HepG2 (cell line): ENCODE data around the gene FANCD2OS. TPM values are rescaled to one million over a fixed set of nuclear protein-coding genes. Genes with fewer than 3 reads are reported as not detected.

Experiments
- ATAC-seq: fragments of 200-7000 bp; cut with Tn5 transposase; 3 replicates; pipeline ENCODE4 v1.9.1; 2020; ENCODE audit warnings: mild to moderate bottlenecking, moderate library complexity
- BruUV-seq: library from RNA; stranded (reverse); fragments of 400-500 nt; replicated peaks from 2 replicates; lab custom pipeline; 2021; lab: Mats Ljungman, UMichigan
- CTCF ChIA-PET: fragments of 300-600 bp; formaldehyde crosslinking; extraction: SDS; loops from one replicate; lab custom pipeline; 2021; ENCODE audit warnings: low total read pairs, inconsistent platforms, low intra/inter-chr PET ratio; lab: Yijun Ruan, JAX
- POLR2A ChIA-PET: fragments of 350-600 bp; sonication (Branson Sonifier 250); formaldehyde crosslinking; loops from one replicate; lab custom pipeline; 2020; ENCODE audit warnings: antibody characterized with exemption, inconsistent platforms; lab: Yijun Ruan, JAX
- DNase-seq: peaks from one replicate; pipeline ENCODE4 v3.0.0-alpha.2; 2015; ENCODE audit warnings: low spot score
- FAIRE-seq: peaks from 3 replicates; lab custom pipeline; 2011; peaks lifted over from hg19 to GRCh38; lab: Jason Lieb, UNC
- H2AFZ ChIP-seq: one replicate; pipeline ENCODE4 v1.6.1; 2011; ENCODE audit warnings: low read length, inconsistent platforms
- H3K27ac ChIP-seq: fragments of 300-600 bp; 3 replicates; pipeline ENCODE4 v1.8.0; 2011; ENCODE audit warnings: mixed run types, mild to moderate bottlenecking, mixed read lengths, low read length, inconsistent platforms; ENCODE audit not compliant: insufficient read depth; ENCODE audit errors: extremely low read length
- H3K27me3 ChIP-seq, 2 experiments: fragments of 200-600 bp in 1 of 2; 2 replicates in 1 of 2; 3 replicates in 1 of 2; pipeline versions ENCODE4 v1.6.0 to v1.8.0; 2011; ENCODE audit warnings: low read length in 2 of 2, mild to moderate bottlenecking in 2 of 2, moderate library complexity in 2 of 2, inconsistent platforms in 1 of 2; ENCODE audit not compliant: insufficient read depth in 2 of 2, control insufficient read depth in 1 of 2
- H3K36me3 ChIP-seq, 2 experiments: fragments of 200-600 bp in 1 of 2; replicated peaks in 1 of 2; 2 replicates in 1 of 2; 3 replicates in 1 of 2; pipeline versions ENCODE4 v1.5.1 to v1.8.0; 2011; ENCODE audit warnings: low read length in 2 of 2, inconsistent platforms in 1 of 2; ENCODE audit not compliant: insufficient read depth in 2 of 2, control insufficient read depth in 1 of 2
- H3K4me1 ChIP-seq: 2 replicates; pipeline ENCODE4 v1.5.1; 2012; ENCODE audit warnings: low read length, inconsistent platforms; ENCODE audit not compliant: insufficient read depth
- H3K4me2 ChIP-seq: 2 replicates; pipeline ENCODE4 v1.6.0; 2011; ENCODE audit warnings: low read depth, low read length, inconsistent platforms
- H3K4me3 ChIP-seq, 3 experiments: fragments of 200-600 bp in 1 of 3; sonication (generic), shearing (Covaris generic) in 1 of 3; replicated peaks in 1 of 3; 2 replicates each; pipeline ENCODE4 v1.5.1; 2011 to 2016; ENCODE audit warnings: low read length in 3 of 3, inconsistent platforms in 2 of 3, low read depth in 2 of 3, mild to moderate bottlenecking in 2 of 3, control low read depth in 1 of 3, mixed read lengths in 1 of 3; ENCODE audit not compliant: insufficient read depth in 1 of 3
- H3K79me2 ChIP-seq: one replicate; pipeline ENCODE4 v1.6.1; 2011; ENCODE audit warnings: low read length, inconsistent platforms; ENCODE audit not compliant: insufficient read depth
- H3K9ac ChIP-seq: 2 replicates; pipeline ENCODE4 v1.6.0; 2011; ENCODE audit warnings: mild to moderate bottlenecking, low read depth, low read length, inconsistent platforms; ENCODE audit not compliant: insufficient read depth
- H3K9me3 ChIP-seq: 2 replicates; pipeline ENCODE4 v1.5.1; 2012; ENCODE audit warnings: mild to moderate bottlenecking, low read length
- H4K20me1 ChIP-seq: 2 replicates; pipeline ENCODE4 v1.6.0; 2011; ENCODE audit warnings: inconsistent platforms, mild to moderate bottlenecking, low read length, moderate library complexity; ENCODE audit not compliant: insufficient read depth
- ARHGAP35 ChIP-seq: sonication (generic); formaldehyde crosslinking; IDR thresholded peaks from 2 replicates; pipeline ENCODE4 v1.9.0; 2022; ENCODE audit warnings: mild to moderate bottlenecking, inconsistent platforms, moderate library complexity, missing genetic modification reagents, borderline replicate concordance
- KAT2B ChIP-seq: fragments of 150-350 bp; IDR thresholded peaks from 2 replicates; pipeline ENCODE4 v1.6.1; 2014; ENCODE audit warnings: low read depth, low read length, borderline replicate concordance
- NPAS2 ChIP-seq: sonication (generic); formaldehyde crosslinking; IDR thresholded peaks from 2 replicates; pipeline ENCODE4 v1.8.0; 2022; ENCODE audit warnings: mild to moderate bottlenecking, missing genetic modification reagents, borderline replicate concordance
- NR3C1 ChIP-seq: sonication (generic); formaldehyde crosslinking; IDR thresholded peaks from 2 replicates; pipeline ENCODE4 v1.4.0; 2020; ENCODE audit warnings: missing genetic modification reagents
- RBM39 ChIP-seq: fragments of 200-400 bp; formaldehyde crosslinking; IDR thresholded peaks from one replicate; pipeline ENCODE4 v1.6.1; 2018; ENCODE audit warnings: antibody characterized with exemption, mild to moderate bottlenecking, low read depth, low read length; ENCODE audit not compliant: poor library complexity, severe bottlenecking
- SCMH1 ChIP-seq: sonication (generic); formaldehyde crosslinking; IDR thresholded peaks from 2 replicates; pipeline ENCODE4 v1.9.0; 2021; ENCODE audit warnings: missing genetic modification reagents, mild to moderate bottlenecking, borderline replicate concordance
- SMAD9 ChIP-seq: sonication (generic); formaldehyde crosslinking; IDR thresholded peaks from 2 replicates; pipeline ENCODE4 v1.5.1; 2020; ENCODE audit warnings: mild to moderate bottlenecking, missing genetic modification reagents
- SRSF9 ChIP-seq: fragments of 200-400 bp; formaldehyde crosslinking; IDR thresholded peaks from 2 replicates; pipeline ENCODE4 v1.6.1; 2018; ENCODE audit warnings: borderline replicate concordance, mild to moderate bottlenecking, low read depth, low read length; ENCODE audit not compliant: insufficient read depth, poor library complexity, severe bottlenecking
- ZBTB38 ChIP-seq: sonication (generic); formaldehyde crosslinking; IDR thresholded peaks from 2 replicates; pipeline ENCODE4 v1.5.1; 2020; ENCODE audit warnings: mild to moderate bottlenecking, missing genetic modification reagents
- ZNF12 ChIP-seq: sonication (generic); formaldehyde crosslinking; IDR thresholded peaks from 2 replicates; pipeline ENCODE4 v1.5.0; 2020; ENCODE audit warnings: missing genetic modification reagents
- ZNF331 ChIP-seq: sonication (generic); formaldehyde crosslinking; IDR thresholded peaks from 2 replicates; pipeline ENCODE4 v1.4.0; 2020; ENCODE audit warnings: missing genetic modification reagents
- ZNF546 ChIP-seq: sonication (generic); formaldehyde crosslinking; conservative IDR thresholded peaks from 2 replicates; pipeline ENCODE4 v1.8.1; 2023; ENCODE audit warnings: mild to moderate bottlenecking, missing genetic modification reagents
- ZNF589 ChIP-seq: sonication (generic); formaldehyde crosslinking; conservative IDR thresholded peaks from 2 replicates; pipeline ENCODE4 v1.8.0; 2022; ENCODE audit warnings: mild to moderate bottlenecking, moderate library complexity, missing genetic modification reagents
- ZNF768 ChIP-seq: sonication (generic); formaldehyde crosslinking; IDR thresholded peaks from 2 replicates; pipeline ENCODE4 v1.4.0; 2020; ENCODE audit warnings: missing genetic modification reagents
- ZNF773 ChIP-seq: sonication (generic); formaldehyde crosslinking; IDR thresholded peaks from 2 replicates; pipeline ENCODE4 v1.4.0; 2020; ENCODE audit warnings: missing genetic modification reagents, borderline replicate concordance
- ZNF781 ChIP-seq: sonication (generic); formaldehyde crosslinking; IDR thresholded peaks from 2 replicates; pipeline ENCODE4 v1.5.1; 2020; ENCODE audit warnings: borderline replicate concordance, mild to moderate bottlenecking, missing genetic modification reagents; ENCODE audit errors: not compliant biosample characterization
- WGBS: methylation state at CpG from one replicate; pipeline ENCODE4 v1.1.6; 2017; ENCODE audit warnings: low lambda C conversion rate; 5-methylcytosine and 5-hydroxymethylcytosine counted together
- in situ Hi-C: cut with HindIII; loops from 2 replicates; pipeline ENCODE4 v1.10.0; 2017; ENCODE audit warnings: low pct_unique_long_range_greater_than_20kb; ENCODE audit not compliant: extremely low pct_ligation_motif_present
- intact Hi-C: fragments of 100-400 bp; cut with micrococcal nuclease; formaldehyde crosslinking; loops from one replicate; pipeline ENCODE4 v1.10.0; 2022; ENCODE audit not compliant: unreplicated experiment
- polyA plus RNA-seq, 8 experiments: library from polyadenylated mRNA; depleted of rRNA in 3 of 8; stranded (reverse) in 7 of 8; unstranded in 1 of 8; fragments of >200 nt; fragmentation: Illumina TruSeq in 4 of 8; extraction: Trizol in 4 of 8; gene quantifications; 2 replicates each; pipeline versions ENCODE4 v1.2.1 to v1.2.3, GENCODE V29; 2011 to 2016; ENCODE audit warnings: low read depth in 4 of 8, missing spikeins in 1 of 8, mixed read lengths in 1 of 8; ENCODE audit not compliant: insufficient read depth in 1 of 8
- total RNA-seq, 5 experiments: library from RNA; depleted of rRNA; stranded (reverse); fragments of >200 nt; fragmentation: Illumina TruSeq; extraction: Trizol; gene quantifications; 2 replicates each; pipeline ENCODE4 v1.2.3, GENCODE V29; 2016; ENCODE audit warnings: low read depth in 1 of 5
- TF ChIP-seq, protein P1 (sequence below), 2 experiments: fragments of 450-650 bp in 1 of 2; sonication (generic) in 1 of 2; formaldehyde crosslinking; IDR thresholded peaks; 2 replicates each; pipeline versions ENCODE4 v1.5.0 to v1.8.0; 2020 to 2022; ENCODE audit warnings: mild to moderate bottlenecking in 1 of 2, missing genetic modification reagents in 1 of 2
- TF ChIP-seq, protein P2 (sequence below): sonication (generic); formaldehyde crosslinking; IDR thresholded peaks from 2 replicates; pipeline ENCODE4 v1.5.0; 2020; ENCODE audit warnings: mild to moderate bottlenecking, missing genetic modification reagents
- TF ChIP-seq, protein P3 (sequence below): sonication (generic); formaldehyde crosslinking; IDR thresholded peaks from 2 replicates; pipeline ENCODE4 v1.8.0; 2022; ENCODE audit warnings: missing genetic modification reagents, low read depth, mild to moderate bottlenecking, borderline replicate concordance

Gene FANCD2OS
- total and polyA plus RNA-seq, 2 of the 13 experiments (the other 11 are each of a cell fraction or from before 2014, with no cell fraction given), result not detected

DNA sequence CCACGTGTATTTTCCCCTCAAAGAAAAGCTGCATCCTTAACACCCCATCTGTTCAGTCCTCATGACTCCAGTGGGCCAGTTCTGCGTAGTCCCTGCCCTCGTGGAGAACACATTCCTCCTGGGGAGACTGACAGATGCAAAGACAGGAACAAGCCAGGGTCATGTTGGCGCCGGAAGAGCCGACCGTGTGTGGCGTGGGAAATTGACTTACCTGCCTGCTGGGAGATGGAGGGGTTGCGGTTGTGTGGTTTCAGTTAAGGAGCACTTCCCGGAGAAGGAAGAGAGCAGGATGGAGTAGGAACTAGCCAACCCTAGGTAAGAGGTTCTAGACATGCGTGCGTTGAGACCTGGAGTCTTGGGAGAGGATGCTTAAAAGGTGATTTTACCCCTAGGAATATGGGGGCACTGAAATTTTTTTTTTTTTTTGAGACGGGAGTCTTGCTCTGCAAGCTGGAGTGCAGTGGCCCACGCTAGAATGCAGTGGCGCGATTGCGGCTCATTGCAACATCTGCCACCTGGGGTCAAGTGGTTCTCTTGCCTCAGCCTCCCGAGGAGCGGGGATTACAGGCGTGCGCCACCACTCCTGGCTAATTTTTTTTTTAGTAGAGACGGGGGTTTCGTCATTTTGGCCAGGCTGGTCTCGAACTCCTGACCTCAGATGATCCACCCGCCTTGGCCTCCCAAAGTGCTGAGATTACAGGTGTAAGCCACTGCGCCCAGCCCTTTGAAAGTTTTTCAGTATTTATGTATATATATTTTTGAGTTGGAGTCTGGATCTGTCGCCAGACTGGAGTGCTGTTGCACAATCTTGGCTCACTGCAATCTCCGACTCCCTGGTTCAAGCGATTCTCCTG, 34.9 kb upstream of the FANCD2OS start:
- ChIA-PET POLR2A (interaction anchor here (0.8 to 3.0 kb wide), 6 partner anchors 11 to 210 kb away, joined by 3 to 23 read pairs (median 6); partner anchors contain the start of genes CRELD1 and TATDN2), CTCF (no interaction called here)
- peaks cover 49% of the 10 kb centered on the region for H3K79me2 ChIP-seq
- no peak for TF ChIP-seq ZNF768 (CRISPR knock-in tag)
- TF ChIP-seq ZNF331 (CRISPR knock-in tag), result no peak
- no peak for TF ChIP-seq RBM39
- TF ChIP-seq, protein P1, sequence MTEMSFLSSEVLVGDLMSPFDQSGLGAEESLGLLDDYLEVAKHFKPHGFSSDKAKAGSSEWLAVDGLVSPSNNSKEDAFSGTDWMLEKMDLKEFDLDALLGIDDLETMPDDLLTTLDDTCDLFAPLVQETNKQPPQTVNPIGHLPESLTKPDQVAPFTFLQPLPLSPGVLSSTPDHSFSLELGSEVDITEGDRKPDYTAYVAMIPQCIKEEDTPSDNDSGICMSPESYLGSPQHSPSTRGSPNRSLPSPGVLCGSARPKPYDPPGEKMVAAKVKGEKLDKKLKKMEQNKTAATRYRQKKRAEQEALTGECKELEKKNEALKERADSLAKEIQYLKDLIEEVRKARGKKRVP (CRISPR knock-in tag; IDR thresholded peaks at IDR 0.05), result peak in 1 of 2 experiments; percentile 75; a peak in 2 of 4 replicates
- no peak for TF ChIP-seq ZNF546 (CRISPR knock-in tag)
- TF ChIP-seq ZNF781, result no peak
- TF ChIP-seq KAT2B, result no peak
- TF ChIP-seq ZBTB38 (CRISPR knock-in tag), result peak; percentile 66; the same call in 1 of the 2 replicates
- TF ChIP-seq NPAS2 (CRISPR knock-in tag), result no peak
- no peak for TF ChIP-seq ZNF589 (CRISPR knock-in tag)
- TF ChIP-seq ZNF773 (CRISPR knock-in tag), result no peak
- TF ChIP-seq ZNF12 (CRISPR knock-in tag), result no peak
- TF ChIP-seq SCMH1 (CRISPR knock-in tag), result no peak
- no peak for TF ChIP-seq ARHGAP35 (CRISPR knock-in tag)
- TF ChIP-seq, protein P2, sequence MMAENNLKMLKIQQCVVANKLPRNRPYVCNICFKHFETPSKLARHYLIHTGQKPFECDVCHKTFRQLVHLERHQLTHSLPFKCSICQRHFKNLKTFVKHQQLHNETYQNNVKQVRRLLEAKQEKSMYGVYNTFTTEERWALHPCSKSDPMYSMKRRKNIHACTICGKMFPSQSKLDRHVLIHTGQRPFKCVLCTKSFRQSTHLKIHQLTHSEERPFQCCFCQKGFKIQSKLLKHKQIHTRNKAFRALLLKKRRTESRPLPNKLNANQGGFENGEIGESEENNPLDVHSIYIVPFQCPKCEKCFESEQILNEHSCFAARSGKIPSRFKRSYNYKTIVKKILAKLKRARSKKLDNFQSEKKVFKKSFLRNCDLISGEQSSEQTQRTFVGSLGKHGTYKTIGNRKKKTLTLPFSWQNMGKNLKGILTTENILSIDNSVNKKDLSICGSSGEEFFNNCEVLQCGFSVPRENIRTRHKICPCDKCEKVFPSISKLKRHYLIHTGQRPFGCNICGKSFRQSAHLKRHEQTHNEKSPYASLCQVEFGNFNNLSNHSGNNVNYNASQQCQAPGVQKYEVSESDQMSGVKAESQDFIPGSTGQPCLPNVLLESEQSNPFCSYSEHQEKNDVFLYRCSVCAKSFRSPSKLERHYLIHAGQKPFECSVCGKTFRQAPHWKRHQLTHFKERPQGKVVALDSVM, result 0 out of 2 replicates have a peak, but pooled peaks have one; percentile 23
- no peak for TF ChIP-seq SRSF9
- TF ChIP-seq SMAD9 (CRISPR knock-in tag), result no peak
- no peak for TF ChIP-seq NR3C1 (CRISPR knock-in tag)
- TF ChIP-seq, protein P3, sequence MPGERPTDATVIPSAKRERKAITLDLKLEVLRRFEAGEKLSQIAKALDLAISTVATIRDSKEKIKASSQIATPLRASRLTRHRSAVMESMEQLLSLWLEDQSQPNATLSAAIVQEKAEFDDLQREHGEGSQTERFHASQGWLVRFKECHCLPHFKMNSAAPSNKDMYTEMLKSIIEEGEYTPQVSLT (CRISPR knock-in tag), result no peak

More for the DNA sequence above, 34.9 kb upstream of the FANCD2OS start:
- intact Hi-C loops, result no loop called here
- ATAC-seq, result peak; percentile 23
- in situ Hi-C loops, result no loop called here
- BruUV-seq, result no TSS peak
- Histone ChIP-seq H3K27me3 (no peaks in the 10 kb centered on the region), H3K36me3 (peaks cover 4 to 12% of the 10 kb centered on the region in 2 experiments; a peak in 3 of 5 replicates), H3K27ac (peak overlapping the region; percentile 39), H4K20me1 (peaks cover 29% of the 10 kb centered on the region), H3K4me1 (peaks cover 63% of the 10 kb centered on the region), H2AFZ (no peak overlapping the region), H3K4me2 (peak overlapping the region; percentile 98), H3K9ac (peak overlapping the region; percentile 89), H3K9me3 (no peaks in the 10 kb centered on the region), H3K4me3 (peak overlapping the region; percentile 57 to 89 (median 66))
- no peak for FAIRE-seq
- 39% methylated on average over 29 of the region's 29 CpGs for WGBS
- no peak for DNase-seq
